Measurements from ENCODE around the gene ODAD4.
A peak's percentile ranks its signal among the peaks of the same experiment; 100 is the strongest.

The ODAD4 gene

DNA sequence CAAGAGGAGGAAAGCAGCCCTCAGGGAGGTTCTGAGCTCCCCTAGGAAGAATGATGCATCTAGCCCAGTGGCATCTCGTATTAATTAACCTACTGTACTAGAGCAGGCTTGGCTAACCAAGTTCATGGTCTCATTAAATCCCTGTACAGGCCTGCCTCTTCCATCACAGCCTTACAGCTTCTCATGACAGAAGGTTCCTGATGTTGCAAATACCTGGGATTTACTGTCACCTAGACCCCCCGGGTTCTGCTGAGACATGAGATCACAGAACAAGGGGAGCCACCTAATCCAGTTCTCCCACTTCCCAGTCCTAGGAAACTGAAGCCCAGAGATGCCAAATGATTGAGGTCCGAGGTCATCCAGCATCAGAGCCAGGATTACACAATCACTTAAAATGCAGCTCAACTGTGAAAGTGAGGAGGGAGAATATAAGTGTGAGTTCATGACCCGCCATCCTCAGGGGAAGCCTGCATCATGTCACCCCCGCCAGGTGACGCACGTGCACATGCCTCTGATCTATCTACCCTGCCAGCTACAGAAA lies 35.6 kb upstream of the ODAD4 start:
- Histone ChIP-seq H3K9me3 (ENCODE audit: control insufficient read depth, low read length) (no peaks in the 10 kb centered on the region), H4K8ac (ENCODE audit: low read length) (no peak overlapping the region), H2AFZ (ENCODE audit: low read depth, low read length) (no peak overlapping the region), H2BK120ac (ENCODE audit: low read depth, low read length) (no peak overlapping the region), H3K14ac (ENCODE audit: low read length in 2 of 2) (no peak overlapping the region), H3K23ac (ENCODE audit: low read length in 2 of 2) (no peak overlapping the region), H3K27ac (ENCODE audit: low read length, poor library complexity, severe bottlenecking) (peak overlapping the region; percentile 90), H2BK15ac (ENCODE audit: low read depth, poor library complexity, severe bottlenecking) (no peak overlapping the region), H3K9ac (ENCODE audit: low read length) (peak overlapping the region; percentile 67), H3K4ac (ENCODE audit: low read depth in 1 of 2, low read length in 2 of 2) (no peak overlapping the region), H3K79me1 (replicated peaks; ENCODE audit: low read length, poor library complexity, severe bottlenecking) (peaks cover 29% of the 10 kb centered on the region), H3K4me2 (ENCODE audit: low read length, poor library complexity, severe bottlenecking) (no peak overlapping the region), H3K4me1 (ENCODE audit: control insufficient read depth, insufficient read depth, low read depth, low read length) (peaks cover 22% of the 10 kb centered on the region), H3K4me3 (ENCODE audit: insufficient read depth in 1 of 2, low read depth in 1 of 2, low read length in 2 of 2) (peak overlapping the region in 1 of 2 experiments; percentile 19), H3K18ac (ENCODE audit: low read depth in 1 of 2, low read length in 2 of 2) (no peak overlapping the region), H2BK5ac (ENCODE audit: low read depth, low read length, poor library complexity, severe bottlenecking) (peak overlapping the region; percentile 87), H2AK5ac (ENCODE audit: low read length, severe bottlenecking) (peak overlapping the region; percentile 55), H4K91ac (ENCODE audit: low read length) (no peak overlapping the region), H2BK12ac (ENCODE audit: low read length in 2 of 2) (no peak overlapping the region), H3K36me3 (ENCODE audit: control insufficient read depth in 1 of 2, insufficient read depth in 2 of 2, low read depth in 1 of 2, low read length in 2 of 2) (peaks cover 80 to 83% of the 10 kb centered on the region in 2 experiments), H3K27me3 (ENCODE audit: control insufficient read depth in 1 of 2, insufficient read depth in 1 of 2, low read length in 2 of 2) (no peaks in the 10 kb centered on the region)
- peak; percentile 72 for DNase-seq
- WGBS = 53% methylated on average over 6 of the region's 7 CpGs

- WGBS = 88% methylated on average over 5 of the region's 5 CpGs
- no peak overlapping the region for H4K91ac ChIP-seq (ENCODE audit: low read length)
- H3K9me3 ChIP-seq (ENCODE audit: control insufficient read depth, low read length) = no peaks in the 10 kb centered on the region
Observed at GRCh38 chr17:41895617-41896016, 34.8 kb upstream of the ODAD4 start.

DNA sequence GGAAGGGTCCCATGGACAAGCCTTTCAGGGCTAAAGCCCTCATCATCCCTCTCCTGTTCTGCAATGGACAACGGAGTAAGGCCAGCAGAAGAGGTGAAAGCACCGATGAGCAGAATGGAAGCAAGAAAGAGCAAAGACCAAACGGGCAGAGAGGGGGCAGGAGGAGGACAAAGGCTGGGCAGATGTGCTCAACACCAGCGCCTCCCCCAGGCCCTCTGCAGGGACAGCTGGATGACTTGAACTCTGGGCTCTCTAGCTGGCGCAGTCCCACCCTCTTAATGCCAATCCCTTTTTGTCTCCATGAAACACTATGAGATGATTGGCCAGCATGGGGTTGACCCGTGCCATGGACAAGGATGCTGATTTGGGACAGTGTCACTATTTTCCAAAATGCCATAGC lies 33.7 kb upstream of the ODAD4 start:
- Histone ChIP-seq H3K23ac (ENCODE audit: low read length in 2 of 2) (no peak overlapping the region), H3K14ac (ENCODE audit: low read length in 2 of 2) (no peak overlapping the region), H2BK15ac (ENCODE audit: low read depth, poor library complexity, severe bottlenecking) (no peak overlapping the region), H3K18ac (ENCODE audit: low read depth in 1 of 2, low read length in 2 of 2) (no peak overlapping the region), H2BK5ac (ENCODE audit: low read depth, low read length, poor library complexity, severe bottlenecking) (no peak overlapping the region), H3K9me3 (ENCODE audit: control insufficient read depth, low read length) (no peaks in the 10 kb centered on the region), H3K79me1 (replicated peaks; ENCODE audit: low read length, poor library complexity, severe bottlenecking) (peaks cover 32% of the 10 kb centered on the region), H3K4me3 (ENCODE audit: insufficient read depth in 1 of 2, low read depth in 1 of 2, low read length in 2 of 2) (no peak overlapping the region), H4K8ac (ENCODE audit: low read length) (no peak overlapping the region), H2BK12ac (ENCODE audit: low read length in 2 of 2) (no peak overlapping the region), H3K36me3 (ENCODE audit: control insufficient read depth in 1 of 2, insufficient read depth in 2 of 2, low read depth in 1 of 2, low read length in 2 of 2) (peaks cover 84 to 87% of the 10 kb centered on the region in 2 experiments), H3K27ac (ENCODE audit: low read length, poor library complexity, severe bottlenecking) (no peak overlapping the region), H3K9ac (ENCODE audit: low read length) (no peak overlapping the region), H2BK120ac (ENCODE audit: low read depth, low read length) (no peak overlapping the region), H2AFZ (ENCODE audit: low read depth, low read length) (no peak overlapping the region), H3K4ac (ENCODE audit: low read depth in 1 of 2, low read length in 2 of 2) (no peak overlapping the region), H3K27me3 (ENCODE audit: control insufficient read depth in 1 of 2, insufficient read depth in 1 of 2, low read length in 2 of 2) (no peaks in the 10 kb centered on the region), H2AK5ac (ENCODE audit: low read length, severe bottlenecking) (no peak overlapping the region), H3K4me2 (ENCODE audit: low read length, poor library complexity, severe bottlenecking) (no peak overlapping the region), H3K4me1 (ENCODE audit: control insufficient read depth, insufficient read depth, low read depth, low read length) (peaks cover 20% of the 10 kb centered on the region), H4K91ac (ENCODE audit: low read length) (no peak overlapping the region)
- no peak for DNase-seq
- 93% methylated on average over 6 of the region's 6 CpGs for WGBS

More at GRCh38 chr17:41895617-41896016, 34.8 kb upstream of the ODAD4 start:
- H2BK5ac ChIP-seq (ENCODE audit: low read depth, low read length, poor library complexity, severe bottlenecking) = peak overlapping the region; percentile 87
- peak overlapping the region; percentile 90 for H3K27ac ChIP-seq (ENCODE audit: low read length, poor library complexity, severe bottlenecking)
- no peak overlapping the region for H3K4me2 ChIP-seq (ENCODE audit: low read length, poor library complexity, severe bottlenecking)
- H3K79me1 ChIP-seq (replicated peaks; ENCODE audit: low read length, poor library complexity, severe bottlenecking) = peaks cover 29% of the 10 kb centered on the region
- H2AK5ac ChIP-seq (ENCODE audit: low read length, severe bottlenecking) = peak overlapping the region; percentile 55
- no peak for DNase-seq
- no peak overlapping the region for H2BK15ac ChIP-seq (ENCODE audit: low read depth, poor library complexity, severe bottlenecking)
- H3K4me1 ChIP-seq (ENCODE audit: control insufficient read depth, insufficient read depth, low read depth, low read length) = peaks cover 22% of the 10 kb centered on the region
- no peak overlapping the region for H2AFZ ChIP-seq (ENCODE audit: low read depth, low read length)
- no peak overlapping the region for H3K4ac ChIP-seq (ENCODE audit: low read depth in 1 of 2, low read length in 2 of 2)
- H3K14ac ChIP-seq (ENCODE audit: low read length in 2 of 2) = no peak overlapping the region
- H3K4me3 ChIP-seq (ENCODE audit: insufficient read depth in 1 of 2, low read depth in 1 of 2, low read length in 2 of 2) = peak overlapping the region in 1 of 2 experiments; percentile 19
- H3K18ac ChIP-seq (ENCODE audit: low read depth in 1 of 2, low read length in 2 of 2) = no peak overlapping the region
- H2BK120ac ChIP-seq (ENCODE audit: low read depth, low read length) = no peak overlapping the region
- H3K23ac ChIP-seq (ENCODE audit: low read length in 2 of 2) = no peak overlapping the region
- no peaks in the 10 kb centered on the region for H3K27me3 ChIP-seq (ENCODE audit: control insufficient read depth in 1 of 2, insufficient read depth in 1 of 2, low read length in 2 of 2)
- H3K36me3 ChIP-seq (ENCODE audit: control insufficient read depth in 1 of 2, insufficient read depth in 2 of 2, low read depth in 1 of 2, low read length in 2 of 2) = peaks cover 84% of the 10 kb centered on the region in 2 experiments
- H3K9ac ChIP-seq (ENCODE audit: low read length) = peak overlapping the region; percentile 67
- no peak overlapping the region for H2BK12ac ChIP-seq (ENCODE audit: low read length in 2 of 2)
- no peak overlapping the region for H4K8ac ChIP-seq (ENCODE audit: low read length)

DNA sequence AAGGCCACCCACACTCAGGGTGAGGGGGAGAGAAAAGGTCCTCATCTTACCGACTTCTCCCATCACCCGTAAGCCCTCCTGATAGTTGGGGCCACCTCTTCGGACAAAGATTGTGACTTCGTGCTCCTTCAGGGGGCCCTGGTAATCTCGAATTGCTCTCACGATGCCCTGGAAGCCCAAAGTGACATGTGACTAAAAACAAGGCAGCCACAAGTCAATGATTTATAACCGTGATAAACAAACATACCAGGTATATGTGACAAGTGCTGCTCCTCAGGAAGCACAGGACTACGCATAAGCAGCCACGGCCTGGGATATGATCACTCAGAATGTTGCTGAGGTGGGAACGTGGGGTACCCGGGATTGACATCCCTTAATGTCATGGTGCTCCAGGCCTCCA lies 28.8 kb upstream of the ODAD4 start:
- H3K79me1 ChIP-seq (replicated peaks; ENCODE audit: low read length, poor library complexity, severe bottlenecking) = peaks cover 34% of the 10 kb centered on the region
- H2BK12ac ChIP-seq (ENCODE audit: low read length in 2 of 2) = no peak overlapping the region
- H3K9ac ChIP-seq (ENCODE audit: low read length) = no peak overlapping the region
- H3K4me2 ChIP-seq (ENCODE audit: low read length, poor library complexity, severe bottlenecking) = no peak overlapping the region
- H3K14ac ChIP-seq (ENCODE audit: low read length in 2 of 2) = no peak overlapping the region
- DNase-seq = no peak
- H2AK5ac ChIP-seq (ENCODE audit: low read length, severe bottlenecking) = no peak overlapping the region
- no peak overlapping the region for H4K8ac ChIP-seq (ENCODE audit: low read length)
- H3K9me3 ChIP-seq (ENCODE audit: control insufficient read depth, low read length) = no peaks in the 10 kb centered on the region
- no peak overlapping the region for H2AFZ ChIP-seq (ENCODE audit: low read depth, low read length)
- H3K4ac ChIP-seq (ENCODE audit: low read depth in 1 of 2, low read length in 2 of 2) = no peak overlapping the region
- no peak overlapping the region for H2BK120ac ChIP-seq (ENCODE audit: low read depth, low read length)
- no peak overlapping the region for H3K27ac ChIP-seq (ENCODE audit: low read length, poor library complexity, severe bottlenecking)
- H3K4me3 ChIP-seq (ENCODE audit: insufficient read depth in 1 of 2, low read depth in 1 of 2, low read length in 2 of 2) = no peak overlapping the region
- no peak overlapping the region for H2BK5ac ChIP-seq (ENCODE audit: low read depth, low read length, poor library complexity, severe bottlenecking)
- WGBS = 86% methylated on average over 11 of the region's 11 CpGs
- no peak overlapping the region for H4K91ac ChIP-seq (ENCODE audit: low read length)
- no peak overlapping the region for H2BK15ac ChIP-seq (ENCODE audit: low read depth, poor library complexity, severe bottlenecking)
- H3K36me3 ChIP-seq (ENCODE audit: control insufficient read depth in 1 of 2, insufficient read depth in 2 of 2, low read depth in 1 of 2, low read length in 2 of 2) = peaks cover 88 to 95% of the 10 kb centered on the region in 2 experiments
- peaks cover 13% of the 10 kb centered on the region for H3K4me1 ChIP-seq (ENCODE audit: control insufficient read depth, insufficient read depth, low read depth, low read length)
- no peak overlapping the region for H3K18ac ChIP-seq (ENCODE audit: low read depth in 1 of 2, low read length in 2 of 2)
- no peak overlapping the region for H3K23ac ChIP-seq (ENCODE audit: low read length in 2 of 2)
- no peaks in the 10 kb centered on the region for H3K27me3 ChIP-seq (ENCODE audit: control insufficient read depth in 1 of 2, insufficient read depth in 1 of 2, low read length in 2 of 2)

Data from mesenchymal stem cell (in vitro differentiated cells and primary cell).